ENCODE results near the gene HOXD4. TPM values are rescaled to one million over a fixed set of nuclear protein-coding genes. Genes with fewer than 3 reads are reported as not detected.

HOXD4 gene
- total RNA-seq, 2 donors from 2014 or later, result 0.52 TPM; not detected in 1

GRCh38 chr2:176138923-176139660 lies 12.3 kb upstream of the HOXD4 start:
- Histone ChIP-seq H3K9me3 (no peaks in the 10 kb centered on the region), H3K27ac (no peak overlapping the region), H3K27me3 (peaks cover 21 to 40% of the 10 kb centered on the region in 2 donors), H3K36me3 (no peaks in the 10 kb centered on the region), H3K4me1 (peaks cover 0 to 27% of the 10 kb centered on the region in 2 donors), H3K4me3 (peak overlapping the region in 1 of 2 donors; percentile 52)
- TF ChIP-seq, protein P1, sequence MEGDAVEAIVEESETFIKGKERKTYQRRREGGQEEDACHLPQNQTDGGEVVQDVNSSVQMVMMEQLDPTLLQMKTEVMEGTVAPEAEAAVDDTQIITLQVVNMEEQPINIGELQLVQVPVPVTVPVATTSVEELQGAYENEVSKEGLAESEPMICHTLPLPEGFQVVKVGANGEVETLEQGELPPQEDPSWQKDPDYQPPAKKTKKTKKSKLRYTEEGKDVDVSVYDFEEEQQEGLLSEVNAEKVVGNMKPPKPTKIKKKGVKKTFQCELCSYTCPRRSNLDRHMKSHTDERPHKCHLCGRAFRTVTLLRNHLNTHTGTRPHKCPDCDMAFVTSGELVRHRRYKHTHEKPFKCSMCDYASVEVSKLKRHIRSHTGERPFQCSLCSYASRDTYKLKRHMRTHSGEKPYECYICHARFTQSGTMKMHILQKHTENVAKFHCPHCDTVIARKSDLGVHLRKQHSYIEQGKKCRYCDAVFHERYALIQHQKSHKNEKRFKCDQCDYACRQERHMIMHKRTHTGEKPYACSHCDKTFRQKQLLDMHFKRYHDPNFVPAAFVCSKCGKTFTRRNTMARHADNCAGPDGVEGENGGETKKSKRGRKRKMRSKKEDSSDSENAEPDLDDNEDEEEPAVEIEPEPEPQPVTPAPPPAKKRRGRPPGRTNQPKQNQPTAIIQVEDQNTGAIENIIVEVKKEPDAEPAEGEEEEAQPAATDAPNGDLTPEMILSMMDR (IDR thresholded peaks at IDR 0.05), result no peak
- no peak for DNase-seq (ENCODE audit: low spot score)

DNA sequence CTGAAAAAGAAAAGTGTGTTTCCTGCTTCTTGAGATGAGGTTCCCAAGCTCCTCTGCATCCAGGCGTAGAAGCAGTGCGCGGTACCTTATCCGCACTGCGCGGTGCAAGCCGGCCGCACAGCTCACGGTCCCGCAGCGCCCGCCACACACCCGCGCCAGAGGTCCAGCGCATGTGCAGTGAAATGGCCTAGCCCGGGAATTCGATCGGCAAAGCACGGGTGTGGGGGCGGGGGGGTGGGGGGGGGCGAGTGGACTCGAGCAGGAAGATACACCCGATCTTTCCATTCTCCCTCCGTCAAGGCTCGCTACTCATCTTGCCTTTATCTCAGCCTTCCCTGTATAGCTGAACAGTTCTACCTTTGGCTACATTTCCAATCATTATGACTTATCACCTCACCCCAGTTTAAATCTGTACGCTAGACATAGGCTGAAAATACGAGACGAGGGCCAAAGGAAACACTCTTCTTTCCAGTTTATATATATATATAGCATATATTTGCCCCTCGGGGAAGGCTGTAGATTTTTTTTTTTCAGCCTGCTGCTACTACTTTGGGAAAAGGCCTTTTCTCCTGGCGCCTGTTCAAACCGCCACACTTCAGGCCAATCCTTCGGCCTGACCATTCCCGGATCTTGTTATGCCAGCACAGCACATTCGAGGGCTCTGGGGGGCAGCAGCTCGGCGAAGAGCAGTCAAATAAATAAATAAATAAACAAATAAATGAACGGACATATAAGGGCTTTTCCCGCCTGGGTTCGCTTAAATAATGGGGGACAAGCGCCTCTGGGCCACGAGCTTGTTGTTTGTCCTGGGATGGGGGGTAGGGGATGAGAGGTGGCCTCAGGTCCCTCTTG lies 11.5 kb upstream of the HOXD4 start:
- Histone ChIP-seq H3K27me3 (peaks cover 21 to 35% of the 10 kb centered on the region in 2 donors), H3K9me3 (no peaks in the 10 kb centered on the region), H3K36me3 (no peaks in the 10 kb centered on the region), H3K4me3 (peak overlapping the region in 1 of 2 donors; percentile 52), H3K4me1 (peaks cover 0 to 27% of the 10 kb centered on the region in 2 donors), H3K27ac (peak overlapping the region in 1 of 2 donors; percentile 28)
- DNase-seq (ENCODE audit: low spot score), result no peak
- TF ChIP-seq, protein P1 (IDR thresholded peaks at IDR 0.05), result no peak

GRCh38 chr2:176140513-176141317 lies 10.6 kb upstream of the HOXD4 start:
- Histone ChIP-seq H3K9me3 (no peaks in the 10 kb centered on the region), H3K4me1 (peaks cover 0 to 27% of the 10 kb centered on the region in 2 donors), H3K27ac (peak overlapping the region in 1 of 2 donors; percentile 28), H3K27me3 (peaks cover 21 to 35% of the 10 kb centered on the region in 2 donors), H3K36me3 (no peaks in the 10 kb centered on the region), H3K4me3 (peak overlapping the region; percentile 34 to 52)
- peak; percentile 67 for DNase-seq (ENCODE audit: low spot score)
- TF ChIP-seq, protein P1 (IDR thresholded peaks at IDR 0.05), result peak; percentile 87 to 98

- TF ChIP-seq, protein P1 (IDR thresholded peaks at IDR 0.05), result no peak
Observed at GRCh38 chr2:176142281-176142680, 9.1 kb upstream of the HOXD4 start.

More at GRCh38 chr2:176142281-176142680, 9.1 kb upstream of the HOXD4 start:
- H3K4me3 ChIP-seq, result no peak overlapping the region
- peaks cover 0 to 16% of the 10 kb centered on the region in 2 donors for H3K4me1 ChIP-seq
- H3K27ac ChIP-seq, result no peak overlapping the region
- no peak for DNase-seq (ENCODE audit: low spot score)
- no peaks in the 10 kb centered on the region for H3K36me3 ChIP-seq
- no peaks in the 10 kb centered on the region for H3K9me3 ChIP-seq
- peaks cover 22 to 26% of the 10 kb centered on the region in 2 donors for H3K27me3 ChIP-seq
